ENCODE measurements around the gene SLC29A1. TPM values are rescaled to one million over a fixed set of nuclear protein-coding genes. Genes with fewer than 3 reads are reported as not detected.
"Not testable (repeated sequence)": the region's sequence is repeated elsewhere in the genome, so short reads cannot be mapped to it uniquely, and the experiment has no call there.

The SLC29A1 gene
- total RNA-seq, 1 experiment from 2014 or later = 31.1 TPM

- peak; percentile 45 for DNase-seq (ENCODE audit: low read depth)
Observed at GRCh38 chr6:44222486-44223318, 693 bp upstream of the SLC29A1 start.

GRCh38 chr6:44224029-44224964 is 902 bp downstream of the SLC29A1 start:
- DNase-seq (ENCODE audit: low read depth) = peak; percentile 45

GRCh38 chr6:44224965-44225305 is 1.5 kb downstream of the SLC29A1 start:
- no peak for DNase-seq (ENCODE audit: low read depth)

GRCh38 chr6:44225579-44226325 is 2.4 kb downstream of the SLC29A1 start:
- DNase-seq (ENCODE audit: low read depth) = no peak

- no peak for DNase-seq (ENCODE audit: low read depth)
Observed at GRCh38 chr6:44226368-44227147, 3.2 kb downstream of the SLC29A1 start.

- DNase-seq (ENCODE audit: low read depth) = no peak
Observed at GRCh38 chr6:44227148-44227793, 3.9 kb downstream of the SLC29A1 start.

- DNase-seq (ENCODE audit: low read depth) = no peak
Observed at GRCh38 chr6:44228031-44228430, 4.6 kb downstream of the SLC29A1 start.

GRCh38 chr6:44228433-44228832 is 5.0 kb downstream of the SLC29A1 start:
- no peak for DNase-seq (ENCODE audit: low read depth)

GRCh38 chr6:44228836-44229235 is 5.4 kb downstream of the SLC29A1 start:
- DNase-seq (ENCODE audit: low read depth) = no peak

- DNase-seq (ENCODE audit: low read depth) = no peak
Observed at GRCh38 chr6:44229376-44230033, 6.1 kb downstream of the SLC29A1 start.

GRCh38 chr6:44230034-44230675 is 6.8 kb downstream of the SLC29A1 start:
- DNase-seq (ENCODE audit: low read depth) = no peak

- DNase-seq (ENCODE audit: low read depth) = not testable (repeated sequence)
Observed at GRCh38 chr6:44231426-44231825, 8.0 kb downstream of the SLC29A1 start.

GRCh38 chr6:44232676-44233566 is 9.5 kb downstream of the SLC29A1 start:
- no peak for DNase-seq (ENCODE audit: low read depth)

GRCh38 chr6:44233567-44234100 is 10.2 kb downstream of the SLC29A1 start:
- DNase-seq (ENCODE audit: low read depth) = no peak

- peak; percentile 90 for DNase-seq (ENCODE audit: low read depth)
Observed at GRCh38 chr6:44234101-44235025, 11.0 kb downstream of the SLC29A1 start.

GRCh38 chr6:44235269-44235668 is 11.9 kb downstream of the SLC29A1 start:
- no peak for DNase-seq (ENCODE audit: low read depth)

GRCh38 chr6:44235891-44236516 is 12.6 kb downstream of the SLC29A1 start:
- no peak for DNase-seq (ENCODE audit: low read depth)

All from M059J (cell line).